ENCODE measurements around the gene APOB. TPM values are rescaled to one million over a fixed set of nuclear protein-coding genes. Genes with fewer than 3 reads are reported as not detected.

The APOB gene
- total and polyA plus RNA-seq, 2 of the 13 experiments (the other 11 are each of a cell fraction or from before 2014, with no cell fraction given): 1,569 to 2,515 TPM

- TF ChIP-seq, protein P1, sequence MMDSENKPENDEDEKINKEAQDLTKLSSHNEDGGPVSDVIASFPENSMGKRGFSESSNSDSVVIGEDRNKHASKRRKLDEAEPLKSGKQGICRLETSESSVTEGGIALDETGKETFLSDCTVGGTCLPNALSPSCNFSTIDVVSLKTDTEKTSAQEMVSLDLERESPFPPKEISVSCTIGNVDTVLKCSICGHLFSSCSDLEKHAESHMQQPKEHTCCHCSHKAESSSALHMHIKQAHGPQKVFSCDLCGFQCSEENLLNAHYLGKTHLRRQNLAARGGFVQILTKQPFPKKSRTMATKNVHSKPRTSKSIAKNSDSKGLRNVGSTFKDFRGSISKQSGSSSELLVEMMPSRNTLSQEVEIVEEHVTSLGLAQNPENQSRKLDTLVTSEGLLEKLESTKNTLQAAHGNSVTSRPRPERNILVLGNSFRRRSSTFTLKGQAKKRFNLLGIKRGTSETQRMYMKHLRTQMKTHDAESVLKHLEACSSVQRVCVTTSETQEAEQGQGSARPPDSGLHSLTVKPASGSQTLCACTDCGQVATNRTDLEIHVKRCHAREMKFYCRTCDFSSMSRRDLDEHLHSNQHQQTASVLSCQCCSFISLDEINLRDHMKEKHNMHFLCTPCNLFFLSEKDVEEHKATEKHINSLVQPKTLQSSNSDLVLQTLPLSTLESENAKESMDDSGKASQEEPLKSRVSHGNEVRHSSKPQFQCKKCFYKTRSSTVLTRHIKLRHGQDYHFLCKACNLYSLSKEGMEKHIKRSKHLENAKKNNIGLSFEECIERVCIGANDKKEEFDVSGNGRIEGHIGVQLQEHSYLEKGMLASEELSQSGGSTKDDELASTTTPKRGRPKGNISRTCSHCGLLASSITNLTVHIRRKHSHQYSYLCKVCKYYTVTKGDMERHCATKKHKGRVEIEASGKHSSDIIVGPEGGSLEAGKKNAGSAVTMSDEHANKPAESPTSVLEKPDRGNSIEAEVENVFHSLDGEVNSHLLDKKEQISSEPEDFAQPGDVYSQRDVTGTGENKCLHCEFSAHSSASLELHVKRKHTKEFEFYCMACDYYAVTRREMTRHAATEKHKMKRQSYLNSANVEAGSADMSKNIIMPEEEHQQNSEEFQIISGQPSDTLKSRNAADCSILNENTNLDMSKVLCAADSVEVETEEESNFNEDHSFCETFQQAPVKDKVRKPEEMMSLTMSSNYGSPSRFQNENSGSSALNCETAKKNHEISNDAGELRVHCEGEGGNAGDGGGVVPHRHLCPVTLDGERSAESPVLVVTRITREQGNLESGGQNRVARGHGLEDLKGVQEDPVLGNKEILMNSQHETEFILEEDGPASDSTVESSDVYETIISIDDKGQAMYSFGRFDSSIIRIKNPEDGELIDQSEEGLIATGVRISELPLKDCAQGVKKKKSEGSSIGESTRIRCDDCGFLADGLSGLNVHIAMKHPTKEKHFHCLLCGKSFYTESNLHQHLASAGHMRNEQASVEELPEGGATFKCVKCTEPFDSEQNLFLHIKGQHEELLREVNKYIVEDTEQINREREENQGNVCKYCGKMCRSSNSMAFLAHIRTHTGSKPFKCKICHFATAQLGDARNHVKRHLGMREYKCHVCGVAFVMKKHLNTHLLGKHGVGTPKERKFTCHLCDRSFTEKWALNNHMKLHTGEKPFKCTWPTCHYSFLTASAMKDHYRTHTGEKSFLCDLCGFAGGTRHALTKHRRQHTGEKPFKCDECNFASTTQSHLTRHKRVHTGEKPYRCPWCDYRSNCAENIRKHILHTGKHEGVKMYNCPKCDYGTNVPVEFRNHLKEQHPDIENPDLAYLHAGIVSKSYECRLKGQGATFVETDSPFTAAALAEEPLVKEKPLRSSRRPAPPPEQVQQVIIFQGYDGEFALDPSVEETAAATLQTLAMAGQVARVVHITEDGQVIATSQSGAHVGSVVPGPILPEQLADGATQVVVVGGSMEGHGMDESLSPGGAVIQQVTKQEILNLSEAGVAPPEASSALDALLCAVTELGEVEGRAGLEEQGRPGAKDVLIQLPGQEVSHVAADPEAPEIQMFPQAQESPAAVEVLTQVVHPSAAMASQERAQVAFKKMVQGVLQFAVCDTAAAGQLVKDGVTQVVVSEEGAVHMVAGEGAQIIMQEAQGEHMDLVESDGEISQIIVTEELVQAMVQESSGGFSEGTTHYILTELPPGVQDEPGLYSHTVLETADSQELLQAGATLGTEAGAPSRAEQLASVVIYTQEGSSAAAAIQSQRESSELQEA (CRISPR knock-in tag; IDR thresholded peaks at IDR 0.05; ENCODE audit: not compliant biosample characterization): no peak
- TF ChIP-seq, protein P2, sequence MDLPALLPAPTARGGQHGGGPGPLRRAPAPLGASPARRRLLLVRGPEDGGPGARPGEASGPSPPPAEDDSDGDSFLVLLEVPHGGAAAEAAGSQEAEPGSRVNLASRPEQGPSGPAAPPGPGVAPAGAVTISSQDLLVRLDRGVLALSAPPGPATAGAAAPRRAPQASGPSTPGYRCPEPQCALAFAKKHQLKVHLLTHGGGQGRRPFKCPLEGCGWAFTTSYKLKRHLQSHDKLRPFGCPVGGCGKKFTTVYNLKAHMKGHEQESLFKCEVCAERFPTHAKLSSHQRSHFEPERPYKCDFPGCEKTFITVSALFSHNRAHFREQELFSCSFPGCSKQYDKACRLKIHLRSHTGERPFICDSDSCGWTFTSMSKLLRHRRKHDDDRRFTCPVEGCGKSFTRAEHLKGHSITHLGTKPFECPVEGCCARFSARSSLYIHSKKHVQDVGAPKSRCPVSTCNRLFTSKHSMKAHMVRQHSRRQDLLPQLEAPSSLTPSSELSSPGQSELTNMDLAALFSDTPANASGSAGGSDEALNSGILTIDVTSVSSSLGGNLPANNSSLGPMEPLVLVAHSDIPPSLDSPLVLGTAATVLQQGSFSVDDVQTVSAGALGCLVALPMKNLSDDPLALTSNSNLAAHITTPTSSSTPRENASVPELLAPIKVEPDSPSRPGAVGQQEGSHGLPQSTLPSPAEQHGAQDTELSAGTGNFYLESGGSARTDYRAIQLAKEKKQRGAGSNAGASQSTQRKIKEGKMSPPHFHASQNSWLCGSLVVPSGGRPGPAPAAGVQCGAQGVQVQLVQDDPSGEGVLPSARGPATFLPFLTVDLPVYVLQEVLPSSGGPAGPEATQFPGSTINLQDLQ (CRISPR knock-in tag; IDR thresholded peaks at IDR 0.05): no peak
- no peak for TF ChIP-seq TCF7L2 (IDR thresholded peaks at IDR 0.05; ENCODE audit: low read depth, low read length)
- no peak for TF ChIP-seq STAG1 (CRISPR knock-in tag; IDR thresholded peaks at IDR 0.05)
- no peak for TF ChIP-seq MAF1 (CRISPR knock-in tag; IDR thresholded peaks at IDR 0.05; ENCODE audit: borderline replicate concordance)
- no peak for TF ChIP-seq MIXL1 (CRISPR knock-in tag; IDR thresholded peaks at IDR 0.05)
- no peak for TF ChIP-seq FOXK1 (CRISPR knock-in tag; IDR thresholded peaks at IDR 0.05; ENCODE audit: borderline replicate concordance, low read depth)
- no peak for TF ChIP-seq SMAD1 (CRISPR knock-in tag; IDR thresholded peaks at IDR 0.05; ENCODE audit: borderline replicate concordance, low read depth)
- TF ChIP-seq NONO (IDR thresholded peaks at IDR 0.05): no peak
- no peak for TF ChIP-seq NONO (CRISPR knock-in tag; conservative IDR thresholded peaks at IDR 0.05)
- TF ChIP-seq RXRB (CRISPR knock-in tag; IDR thresholded peaks at IDR 0.05; ENCODE audit: borderline replicate concordance): no peak
- TF ChIP-seq REL (CRISPR knock-in tag; conservative IDR thresholded peaks at IDR 0.05): no peak; the same call in 1 of the 2 replicates
- TF ChIP-seq, protein P3, sequence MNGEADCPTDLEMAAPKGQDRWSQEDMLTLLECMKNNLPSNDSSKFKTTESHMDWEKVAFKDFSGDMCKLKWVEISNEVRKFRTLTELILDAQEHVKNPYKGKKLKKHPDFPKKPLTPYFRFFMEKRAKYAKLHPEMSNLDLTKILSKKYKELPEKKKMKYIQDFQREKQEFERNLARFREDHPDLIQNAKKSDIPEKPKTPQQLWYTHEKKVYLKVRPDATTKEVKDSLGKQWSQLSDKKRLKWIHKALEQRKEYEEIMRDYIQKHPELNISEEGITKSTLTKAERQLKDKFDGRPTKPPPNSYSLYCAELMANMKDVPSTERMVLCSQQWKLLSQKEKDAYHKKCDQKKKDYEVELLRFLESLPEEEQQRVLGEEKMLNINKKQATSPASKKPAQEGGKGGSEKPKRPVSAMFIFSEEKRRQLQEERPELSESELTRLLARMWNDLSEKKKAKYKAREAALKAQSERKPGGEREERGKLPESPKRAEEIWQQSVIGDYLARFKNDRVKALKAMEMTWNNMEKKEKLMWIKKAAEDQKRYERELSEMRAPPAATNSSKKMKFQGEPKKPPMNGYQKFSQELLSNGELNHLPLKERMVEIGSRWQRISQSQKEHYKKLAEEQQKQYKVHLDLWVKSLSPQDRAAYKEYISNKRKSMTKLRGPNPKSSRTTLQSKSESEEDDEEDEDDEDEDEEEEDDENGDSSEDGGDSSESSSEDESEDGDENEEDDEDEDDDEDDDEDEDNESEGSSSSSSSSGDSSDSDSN (CRISPR knock-in tag; IDR thresholded peaks at IDR 0.05): no peak
- TF ChIP-seq, protein P4, sequence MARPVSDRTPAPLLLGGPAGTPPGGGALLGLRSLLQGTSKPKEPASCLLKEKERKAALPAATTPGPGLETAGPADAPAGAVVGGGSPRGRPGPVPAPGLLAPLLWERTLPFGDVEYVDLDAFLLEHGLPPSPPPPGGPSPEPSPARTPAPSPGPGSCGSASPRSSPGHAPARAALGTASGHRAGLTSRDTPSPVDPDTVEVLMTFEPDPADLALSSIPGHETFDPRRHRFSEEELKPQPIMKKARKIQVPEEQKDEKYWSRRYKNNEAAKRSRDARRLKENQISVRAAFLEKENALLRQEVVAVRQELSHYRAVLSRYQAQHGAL (CRISPR knock-in tag; IDR thresholded peaks at IDR 0.05; ENCODE audit: not compliant biosample characterization): no peak
Measured at GRCh38 chr2:21014364-21015280, 29.3 kb downstream of the APOB start (continued).

Measured in HepG2 (cell line).